H9 (cell line): ENCODE data around the gene OGDH. TPM values are rescaled to one million over a fixed set of nuclear protein-coding genes. Genes with fewer than 3 reads are reported as not detected.

ENCODE experiments used
- DNase-seq: peaks from one replicate; pipeline ENCODE4 v3.0.0-alpha.2; 2017
- H2AFZ ChIP-seq: one replicate; pipeline ENCODE4 v1.6.1; 2013; ENCODE audit warnings: mild to moderate bottlenecking, low read length, control low read depth, moderate library complexity
- H2AK5ac ChIP-seq: 2 replicates; pipeline ENCODE4 v1.6.1; 2013; ENCODE audit warnings: low read length, control low read depth, mixed read lengths; ENCODE audit not compliant: insufficient read length
- H2BK120ac ChIP-seq: one replicate; pipeline ENCODE4 v1.6.1; 2013; ENCODE audit warnings: low read depth, mild to moderate bottlenecking, low read length, control low read depth, inconsistent platforms; ENCODE audit not compliant: poor library complexity, severe bottlenecking
- H2BK12ac ChIP-seq: 2 replicates; pipeline ENCODE4 v1.6.1; 2013; ENCODE audit warnings: low read length, control low read depth, mixed read lengths, low read depth; ENCODE audit not compliant: insufficient read length
- H2BK15ac ChIP-seq: 2 replicates; pipeline ENCODE4 v1.6.1; 2013; ENCODE audit warnings: low read depth, low read length, control low read depth
- H2BK20ac ChIP-seq: one replicate; pipeline ENCODE4 v1.6.1; 2013; ENCODE audit warnings: low read depth, mild to moderate bottlenecking, low read length, control low read depth, inconsistent platforms; ENCODE audit not compliant: poor library complexity, severe bottlenecking
- H2BK5ac ChIP-seq: 2 replicates; pipeline ENCODE4 v1.6.1; 2013; ENCODE audit warnings: low read length, control low read depth, mixed read lengths; ENCODE audit not compliant: insufficient read length
- H3K14ac ChIP-seq: 2 replicates; pipeline ENCODE4 v1.6.1; 2013; ENCODE audit warnings: low read length, control low read depth; ENCODE audit not compliant: insufficient read depth
- H3K18ac ChIP-seq: 2 replicates; pipeline ENCODE4 v1.6.1; 2013; ENCODE audit warnings: low read depth, mild to moderate bottlenecking, mixed read lengths, low read length, control low read depth; ENCODE audit not compliant: insufficient read length
- H3K23ac ChIP-seq: 2 replicates; pipeline ENCODE4 v1.6.1; 2013; ENCODE audit warnings: low read length, control low read depth, mixed read lengths, low read depth; ENCODE audit not compliant: insufficient read length
- H3K23me2 ChIP-seq: 2 replicates; pipeline ENCODE4 v1.6.1; 2013; ENCODE audit warnings: low read depth, mild to moderate bottlenecking, mixed read lengths, low read length, control low read depth; ENCODE audit not compliant: insufficient read length, poor library complexity, severe bottlenecking
- H3K27ac ChIP-seq: 2 replicates; pipeline ENCODE4 v1.5.1; 2013; ENCODE audit warnings: low read length, control low read depth, mixed read lengths, low read depth; ENCODE audit not compliant: insufficient read length
- H3K27me3 ChIP-seq: 2 replicates; pipeline ENCODE4 v1.6.1; 2013; ENCODE audit warnings: low read length, control low read depth, inconsistent platforms; ENCODE audit not compliant: insufficient read depth
- H3K4ac ChIP-seq: 2 replicates; pipeline ENCODE4 v1.6.1; 2013; ENCODE audit warnings: low read depth, mild to moderate bottlenecking, control low read depth, inconsistent platforms, low read length, moderate library complexity
- H3K4me1 ChIP-seq: 2 replicates; pipeline ENCODE4 v1.6.1; 2013; ENCODE audit warnings: low read length, control low read depth, inconsistent platforms; ENCODE audit not compliant: insufficient read depth
- H3K4me2 ChIP-seq: 2 replicates; pipeline ENCODE4 v1.6.1; 2013; ENCODE audit warnings: low read length, control low read depth, mixed read lengths; ENCODE audit not compliant: insufficient read length, insufficient read depth
- H3K56ac ChIP-seq: 2 replicates; pipeline ENCODE4 v1.6.1; 2013; ENCODE audit warnings: low read depth, mild to moderate bottlenecking, mixed read lengths, low read length, control low read depth; ENCODE audit not compliant: insufficient read length
- H3K79me1 ChIP-seq: 2 replicates; pipeline ENCODE4 v1.6.1; 2013; ENCODE audit warnings: low read depth, mild to moderate bottlenecking, moderate library complexity, low read length, control low read depth, inconsistent platforms; ENCODE audit not compliant: insufficient read depth, poor library complexity, severe bottlenecking
- H3K79me2 ChIP-seq: 2 replicates; pipeline ENCODE4 v1.6.1; 2013; ENCODE audit warnings: low read length, control low read depth, inconsistent platforms; ENCODE audit not compliant: insufficient read depth
- H3K9ac ChIP-seq: 2 replicates; pipeline ENCODE4 v1.6.1; 2013; ENCODE audit warnings: low read length, control low read depth, mixed read lengths; ENCODE audit not compliant: insufficient read length; ENCODE audit errors: extremely low read depth
- H3K9me3 ChIP-seq: one replicate; pipeline ENCODE4 v1.6.1; 2013; ENCODE audit warnings: low read depth, low read length, inconsistent platforms; ENCODE audit not compliant: control insufficient read depth
- H3T11ph ChIP-seq: one replicate; pipeline ENCODE4 v1.6.1; 2013; ENCODE audit warnings: mild to moderate bottlenecking, low read length, control low read depth, inconsistent platforms
- H4K20me1 ChIP-seq: one replicate; pipeline ENCODE4 v1.6.1; 2013; ENCODE audit not compliant: control insufficient read depth, insufficient read length, insufficient read depth
- H4K5ac ChIP-seq: 2 replicates; pipeline ENCODE4 v1.6.1; 2013; ENCODE audit warnings: low read depth, mild to moderate bottlenecking, mixed read lengths, low read length, control low read depth; ENCODE audit not compliant: insufficient read length
- H4K8ac ChIP-seq: replicated peaks from 2 replicates; pipeline ENCODE4 v1.6.1; 2013; ENCODE audit warnings: low read length, control low read depth, mixed read lengths, low read depth; ENCODE audit not compliant: insufficient read length
- H4K91ac ChIP-seq: 2 replicates; pipeline ENCODE4 v1.6.1; 2013; ENCODE audit warnings: low read depth, mild to moderate bottlenecking, moderate library complexity, mixed read lengths, low read length, control low read depth; ENCODE audit not compliant: insufficient read length
- H3K27ac Mint-ChIP-seq, 3 experiments: 2 replicates in 2 of 3; 3 replicates in 1 of 3; pipeline ENCODE4 v1.8.0; 2020 to 2021; ENCODE audit warnings: mixed read lengths in 3 of 3, mild to moderate bottlenecking in 1 of 3, moderate library complexity in 1 of 3
- H3K27me3 Mint-ChIP-seq: 2 replicates; pipeline ENCODE4 v1.8.0; 2021; ENCODE audit warnings: low read depth, mild to moderate bottlenecking, moderate library complexity, mixed read lengths
- H3K36me3 Mint-ChIP-seq, 3 experiments: 2 replicates in 2 of 3; 3 replicates in 1 of 3; pipeline ENCODE4 v1.8.0; 2020 to 2021; ENCODE audit warnings: low read depth in 3 of 3, mixed read lengths in 3 of 3; ENCODE audit not compliant: insufficient read depth in 1 of 3
- H3K4me1 Mint-ChIP-seq, 2 experiments: 2 replicates each; pipeline ENCODE4 v1.8.0; 2020; ENCODE audit warnings: mixed read lengths in 2 of 2
- H3K4me3 Mint-ChIP-seq, 2 experiments: 2 replicates in 1 of 2; 3 replicates in 1 of 2; pipeline ENCODE4 v1.8.0; 2020 to 2021; ENCODE audit warnings: mild to moderate bottlenecking in 2 of 2, mixed read lengths in 2 of 2, moderate library complexity in 1 of 2
- H3K9me3 Mint-ChIP-seq, 2 experiments: 2 replicates in 1 of 2; 3 replicates in 1 of 2; pipeline ENCODE4 v1.8.0; 2020; ENCODE audit warnings: mild to moderate bottlenecking in 2 of 2, mixed read lengths in 2 of 2, moderate library complexity in 1 of 2
- WGBS: extraction: QIAGEN DNeasy Blood & Tissue Kit; methylation state at CpG from one replicate; pipeline ENCODE4 v1.1.7; 2013; ENCODE audit warnings: missing lambda C conversion rate, low lambda C conversion rate, mixed read lengths; ENCODE audit not compliant: insufficient read length; ENCODE audit errors: extremely low coverage; 5-methylcytosine and 5-hydroxymethylcytosine counted together
- total RNA-seq: library from RNA; stranded (reverse); gene quantifications from 2 replicates; pipeline ENCODE4 v1.2.1, GENCODE V29; 2021
- TF ChIP-seq, protein P1 (sequence below): fragments of 200-600 bp; sonication (generic); conservative IDR thresholded peaks from 3 replicates; pipeline ENCODE4 v1.8.0; 2021; ENCODE audit warnings: antibody characterized with exemption, mild to moderate bottlenecking

The OGDH gene
- total RNA-seq, 1 experiment from 2014 or later: 77.3 TPM

DNA sequence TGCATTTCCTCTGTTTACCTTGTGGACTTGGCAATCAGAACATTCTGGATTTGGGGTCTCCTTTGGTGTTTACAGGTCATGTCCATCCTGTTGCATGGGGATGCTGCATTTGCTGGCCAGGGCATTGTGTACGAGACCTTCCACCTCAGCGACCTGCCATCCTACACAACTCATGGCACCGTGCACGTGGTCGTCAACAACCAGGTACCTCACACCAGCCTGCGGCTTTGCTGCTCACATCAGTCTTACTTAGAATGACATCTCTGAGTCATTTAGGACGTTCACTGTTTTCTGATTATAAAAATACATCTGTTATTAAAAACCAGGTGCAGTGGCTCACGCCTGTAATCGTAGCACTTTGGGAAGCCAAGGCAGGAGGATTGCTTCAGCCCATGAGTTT is 75.2 kb downstream of the OGDH start:
- Histone ChIP-seq H2BK5ac (no peak overlapping the region), H2BK120ac (no peak overlapping the region), H3K14ac (no peak overlapping the region), H2AFZ (no peak overlapping the region), H2BK15ac (no peak overlapping the region), H3T11ph (no peak overlapping the region), H3K4me1 (no peaks in the 10 kb centered on the region), H4K91ac (no peak overlapping the region), H3K18ac (no peak overlapping the region), H2BK12ac (no peak overlapping the region), H3K79me1 (no peaks in the 10 kb centered on the region), H3K27ac (no peak overlapping the region), H3K4me2 (no peak overlapping the region), H3K56ac (no peak overlapping the region), H3K4ac (no peak overlapping the region), H3K9ac (no peak overlapping the region), H4K5ac (no peak overlapping the region), H2AK5ac (no peak overlapping the region), H3K79me2 (no peaks in the 10 kb centered on the region), H3K23me2 (no peaks in the 10 kb centered on the region), H2BK20ac (no peak overlapping the region), H3K9me3 (no peaks in the 10 kb centered on the region), H4K8ac (no peak overlapping the region), H3K27me3 (no peaks in the 10 kb centered on the region), H4K20me1 (no peaks in the 10 kb centered on the region), H3K23ac (no peak overlapping the region)
- H3K9me3 Mint-ChIP-seq: no peaks in the 10 kb centered on the region
- no peak overlapping the region for H3K27ac Mint-ChIP-seq
- H3K4me3 Mint-ChIP-seq: no peak overlapping the region
- H3K4me1 Mint-ChIP-seq: no peaks in the 10 kb centered on the region
- H3K36me3 Mint-ChIP-seq: peaks cover 8 to 41% (median 19%) of the 10 kb centered on the region in 3 experiments
- TF ChIP-seq, protein P1, sequence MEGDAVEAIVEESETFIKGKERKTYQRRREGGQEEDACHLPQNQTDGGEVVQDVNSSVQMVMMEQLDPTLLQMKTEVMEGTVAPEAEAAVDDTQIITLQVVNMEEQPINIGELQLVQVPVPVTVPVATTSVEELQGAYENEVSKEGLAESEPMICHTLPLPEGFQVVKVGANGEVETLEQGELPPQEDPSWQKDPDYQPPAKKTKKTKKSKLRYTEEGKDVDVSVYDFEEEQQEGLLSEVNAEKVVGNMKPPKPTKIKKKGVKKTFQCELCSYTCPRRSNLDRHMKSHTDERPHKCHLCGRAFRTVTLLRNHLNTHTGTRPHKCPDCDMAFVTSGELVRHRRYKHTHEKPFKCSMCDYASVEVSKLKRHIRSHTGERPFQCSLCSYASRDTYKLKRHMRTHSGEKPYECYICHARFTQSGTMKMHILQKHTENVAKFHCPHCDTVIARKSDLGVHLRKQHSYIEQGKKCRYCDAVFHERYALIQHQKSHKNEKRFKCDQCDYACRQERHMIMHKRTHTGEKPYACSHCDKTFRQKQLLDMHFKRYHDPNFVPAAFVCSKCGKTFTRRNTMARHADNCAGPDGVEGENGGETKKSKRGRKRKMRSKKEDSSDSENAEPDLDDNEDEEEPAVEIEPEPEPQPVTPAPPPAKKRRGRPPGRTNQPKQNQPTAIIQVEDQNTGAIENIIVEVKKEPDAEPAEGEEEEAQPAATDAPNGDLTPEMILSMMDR: no peak
- H3K27me3 Mint-ChIP-seq: no peaks in the 10 kb centered on the region
- DNase-seq: no peak
- no CpG with 5 or more reads among the region's 9 CpGs for WGBS
